Esophagus muscularis mucosa (tissue), 3 donors: ENCODE results near the gene TRIM9.

Experiments used
- CTCF ChIP-seq, 3 experiments: fragments of 200-600 bp in 2 of 3; fragments of 450-650 bp in 1 of 3; sonication (generic) in 2 of 3; IDR thresholded peaks; one replicate each; pipeline ENCODE4 v1.5.1; 2017 to 2019; ENCODE audit warnings: antibody characterized with exemption in 3 of 3, mild to moderate bottlenecking in 2 of 3, moderate library complexity in 1 of 3
- POLR2AphosphoS5 ChIP-seq, 2 donors: sonication (generic); formaldehyde crosslinking; IDR thresholded peaks; one replicate each; pipeline ENCODE4 v1.6.1; 2017; ENCODE audit warnings: antibody characterized with exemption in 2 of 2

DNA sequence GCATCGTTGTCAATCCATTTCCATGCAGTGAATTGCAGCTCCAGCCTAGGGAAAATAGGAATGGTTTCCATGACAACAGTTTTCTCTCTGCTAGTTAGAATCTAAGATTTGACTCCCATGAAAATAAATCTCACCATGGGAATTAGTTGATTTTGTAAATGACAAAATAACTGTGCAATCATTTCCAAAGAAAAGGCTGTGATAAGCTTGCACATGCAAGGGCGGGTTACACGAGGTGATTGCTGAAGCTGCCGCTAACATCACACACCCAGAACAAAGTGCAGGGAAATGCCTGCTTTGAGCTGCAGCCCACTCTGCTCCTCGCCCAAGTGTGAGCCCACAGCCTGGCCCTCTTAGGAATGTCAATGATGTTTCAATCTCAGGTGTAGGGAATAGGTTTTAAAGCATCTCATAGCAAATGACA lies 53.8 kb downstream of the TRIM9 start:
- TF ChIP-seq POLR2AphosphoS5 (IDR thresholded peaks at IDR 0.05) (no peak), CTCF (IDR thresholded peaks at IDR 0.05) (no peak)
